K562 (cell line): ENCODE data around the gene DTNB.

Experiments used
- CREB1 ChIP-seq, 2 experiments: sonication (generic) in 1 of 2; formaldehyde crosslinking in 1 of 2; IDR thresholded peaks; 2 replicates each; pipeline versions ENCODE4 v1.6.1 to v1.8.0; 2012 to 2022; ENCODE audit warnings: inconsistent platforms in 1 of 2, mild to moderate bottlenecking in 1 of 2, missing genetic modification reagents in 1 of 2, moderate library complexity in 1 of 2
- TF ChIP-seq, protein P1 (sequence below): fragments of 250-450 bp; sonication (Bioruptor Pico); IDR thresholded peaks from 2 replicates; pipeline ENCODE4 v1.5.0; 2022; ENCODE audit warnings: mild to moderate bottlenecking

DNA sequence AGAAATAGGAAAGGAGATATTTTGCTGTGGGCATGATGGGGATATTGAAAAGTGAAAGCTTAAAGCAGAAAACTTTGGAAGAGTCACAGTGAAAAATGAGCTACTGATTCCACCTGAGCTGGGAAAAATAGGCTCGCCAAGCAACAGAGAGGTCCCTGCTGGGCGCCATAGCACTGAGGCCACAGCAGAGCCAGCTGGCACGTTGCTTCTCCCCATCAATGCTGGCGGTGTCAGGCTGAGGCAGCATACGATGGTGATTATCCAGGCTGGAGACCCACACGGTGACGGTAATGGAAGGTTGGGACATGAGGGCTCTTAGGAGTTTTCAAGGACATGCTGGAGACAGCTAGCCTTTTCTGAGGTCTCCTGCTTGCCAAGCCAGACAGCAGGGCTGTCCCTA lies 25.8 kb upstream of the DTNB start:
- TF ChIP-seq CREB1 (IDR thresholded peaks at IDR 0.05) (no peak), CREB1 (CRISPR knock-in tag; IDR thresholded peaks at IDR 0.05) (no peak)
- TF ChIP-seq, protein P1, sequence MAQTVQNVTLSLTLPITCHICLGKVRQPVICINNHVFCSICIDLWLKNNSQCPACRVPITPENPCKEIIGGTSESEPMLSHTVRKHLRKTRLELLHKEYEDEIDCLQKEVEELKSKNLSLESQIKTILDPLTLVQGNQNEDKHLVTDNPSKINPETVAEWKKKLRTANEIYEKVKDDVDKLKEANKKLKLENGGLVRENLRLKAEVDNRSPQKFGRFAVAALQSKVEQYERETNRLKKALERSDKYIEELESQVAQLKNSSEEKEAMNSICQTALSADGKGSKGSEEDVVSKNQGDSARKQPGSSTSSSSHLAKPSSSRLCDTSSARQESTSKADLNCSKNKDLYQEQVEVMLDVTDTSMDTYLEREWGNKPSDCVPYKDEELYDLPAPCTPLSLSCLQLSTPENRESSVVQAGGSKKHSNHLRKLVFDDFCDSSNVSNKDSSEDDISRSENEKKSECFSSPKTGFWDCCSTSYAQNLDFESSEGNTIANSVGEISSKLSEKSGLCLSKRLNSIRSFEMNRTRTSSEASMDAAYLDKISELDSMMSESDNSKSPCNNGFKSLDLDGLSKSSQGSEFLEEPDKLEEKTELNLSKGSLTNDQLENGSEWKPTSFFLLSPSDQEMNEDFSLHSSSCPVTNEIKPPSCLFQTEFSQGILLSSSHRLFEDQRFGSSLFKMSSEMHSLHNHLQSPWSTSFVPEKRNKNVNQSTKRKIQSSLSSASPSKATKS, result no peak
